ENCODE measurements around the gene ARHGEF10L.

- no peak for TF ChIP-seq CTCF (conservative IDR thresholded peaks at IDR 0.05)
- TF ChIP-seq ZFX (IDR thresholded peaks at IDR 0.05) = no peak
Observed at GRCh38 chr1:17706445-17706844, 166.9 kb downstream of the ARHGEF10L start.

Data from C4-2B (cell line).